PFSK-1 (cell line): Measurements from ENCODE around the gene HPD.

Source experiments
- FOXP2 ChIP-seq: optimal IDR thresholded peaks from 2 replicates; pipeline ENCODE3; 2011; ENCODE audit warnings: borderline replicate concordance, control low read depth, inconsistent platforms; ENCODE audit not compliant: insufficient read depth; ENCODE audit errors: extremely low read length, extremely low read depth
- POLR2AphosphoS5 ChIP-seq: IDR thresholded peaks from 2 replicates; pipeline ENCODE4 v1.6.1; 2012; ENCODE audit warnings: low read depth, mild to moderate bottlenecking, control low read depth, low read length, moderate library complexity
- REST ChIP-seq, 2 experiments: IDR thresholded peaks; 2 replicates each; pipeline versions ENCODE4 v1.6.1 to v1.8.0; 2011 to 2012; ENCODE audit warnings: low read depth in 2 of 2, low read length in 2 of 2, control low read depth in 1 of 2, inconsistent platforms in 1 of 2, mild to moderate bottlenecking in 1 of 2, moderate library complexity in 1 of 2; ENCODE audit not compliant: insufficient read depth in 1 of 2
- SIN3A ChIP-seq: IDR thresholded peaks from 2 replicates; pipeline ENCODE4 v1.6.1; 2012; ENCODE audit warnings: mild to moderate bottlenecking, low read length, moderate library complexity, borderline replicate concordance; ENCODE audit not compliant: insufficient read depth
- TAF1 ChIP-seq: IDR thresholded peaks from 2 replicates; pipeline ENCODE4 v1.6.1; 2012; ENCODE audit warnings: low read length, control low read depth, borderline replicate concordance; ENCODE audit not compliant: insufficient read depth

Gene HPD

GRCh38 chr12:121861636-121862254 lies 3.1 kb upstream of the HPD start:
- no peak for TF ChIP-seq SIN3A

GRCh38 chr12:121860257-121860656 lies 1.6 kb upstream of the HPD start:
- TF ChIP-seq POLR2AphosphoS5 (no peak), SIN3A (no peak), TAF1 (no peak), FOXP2 (no peak), REST (IDR thresholded peaks at IDR 0.05; ENCODE audit: insufficient read depth in 1 of 2, low read depth in 2 of 2, low read length in 2 of 2) (no peak)

GRCh38 chr12:121858318-121858661 lies 369 bp downstream of the HPD start:
- TF ChIP-seq REST (IDR thresholded peaks at IDR 0.05; ENCODE audit: insufficient read depth in 1 of 2, low read depth in 2 of 2, low read length in 2 of 2) (no peak), SIN3A (no peak), FOXP2 (no peak), TAF1 (no peak), POLR2AphosphoS5 (no peak)

GRCh38 chr12:121857322-121858246 lies 1.1 kb downstream of the HPD start:
- TF ChIP-seq POLR2AphosphoS5: no peak
- no peak for TF ChIP-seq SIN3A
- TF ChIP-seq FOXP2: no peak
- TF ChIP-seq TAF1: no peak
- no peak for TF ChIP-seq REST (IDR thresholded peaks at IDR 0.05; ENCODE audit: insufficient read depth in 1 of 2, low read depth in 2 of 2, low read length in 2 of 2)

- no peak for TF ChIP-seq FOXP2
- no peak for TF ChIP-seq SIN3A
- no peak for TF ChIP-seq REST (IDR thresholded peaks at IDR 0.05; ENCODE audit: insufficient read depth in 1 of 2, low read depth in 2 of 2, low read length in 2 of 2)
- no peak for TF ChIP-seq TAF1
- no peak for TF ChIP-seq POLR2AphosphoS5
Observed at GRCh38 chr12:121849665-121850064, 9.0 kb downstream of the HPD start.
